BE2C (cell line): Measurements from ENCODE around the gene GPR32.
A peak's percentile ranks its signal among the peaks of the same experiment; 100 is the strongest.

Source experiments
- DNase-seq: peaks from one replicate; pipeline ENCODE4 v3.0.0-alpha.2; 2020
- H3K27me3 ChIP-seq: fragments of 250-450 bp; sonication (Bioruptor Pico); 2 replicates; pipeline ENCODE4 v1.5.1; 2020; ENCODE audit warnings: mild to moderate bottlenecking
- H3K36me3 ChIP-seq: fragments of 250-450 bp; sonication (Bioruptor Pico); 2 replicates; pipeline ENCODE4 v1.5.1; 2020; ENCODE audit warnings: mild to moderate bottlenecking
- H3K4me1 ChIP-seq: fragments of 250-450 bp; sonication (Bioruptor Pico); 2 replicates; pipeline ENCODE4 v1.5.1; 2020
- H3K4me3 ChIP-seq: 2 replicates; pipeline ENCODE4 v1.5.1; 2011; ENCODE audit warnings: low read depth, low read length
- H3K9me3 ChIP-seq: fragments of 250-450 bp; sonication (Bioruptor Pico); 2 replicates; pipeline ENCODE4 v1.5.1; 2020
- CTCF ChIP-seq: IDR thresholded peaks from 2 replicates; pipeline ENCODE4 v1.5.1; 2012; ENCODE audit warnings: mild to moderate bottlenecking, low read depth, low read length

GPR32 gene

DNA sequence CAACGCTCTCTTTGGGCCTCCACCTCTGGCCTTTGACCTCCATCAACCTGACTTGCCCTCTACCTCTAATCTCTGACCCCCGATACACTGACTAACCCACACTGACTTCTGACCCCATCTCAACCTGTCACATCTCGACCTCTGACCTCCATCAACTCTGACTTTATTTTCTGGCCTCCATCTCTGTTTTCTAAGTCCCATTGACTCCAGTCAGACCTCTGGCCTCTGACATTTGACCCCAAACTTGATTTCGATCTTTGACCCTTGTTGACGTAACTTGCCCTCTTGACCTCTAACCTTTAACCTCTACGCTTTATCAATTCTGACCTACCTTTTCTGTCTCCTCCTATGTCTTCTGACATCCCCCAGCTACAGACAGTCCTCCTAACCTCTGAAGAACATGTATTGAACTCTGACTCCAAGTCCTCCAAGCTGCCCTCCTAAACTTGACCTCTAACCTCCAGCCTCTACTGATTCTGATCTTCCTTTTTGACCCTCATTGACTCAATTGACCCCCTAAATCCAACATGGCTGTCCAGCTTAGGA, 20.7 kb downstream of the GPR32 start:
- TF ChIP-seq CTCF: no peak
- no peak for DNase-seq
- H3K9me3 ChIP-seq: no peaks in the 10 kb centered on the region
- no peak overlapping the region for H3K4me3 ChIP-seq
- no peaks in the 10 kb centered on the region for H3K27me3 ChIP-seq
- peaks cover 7% of the 10 kb centered on the region for H3K4me1 ChIP-seq
- H3K36me3 ChIP-seq: peaks cover 7% of the 10 kb centered on the region

DNA sequence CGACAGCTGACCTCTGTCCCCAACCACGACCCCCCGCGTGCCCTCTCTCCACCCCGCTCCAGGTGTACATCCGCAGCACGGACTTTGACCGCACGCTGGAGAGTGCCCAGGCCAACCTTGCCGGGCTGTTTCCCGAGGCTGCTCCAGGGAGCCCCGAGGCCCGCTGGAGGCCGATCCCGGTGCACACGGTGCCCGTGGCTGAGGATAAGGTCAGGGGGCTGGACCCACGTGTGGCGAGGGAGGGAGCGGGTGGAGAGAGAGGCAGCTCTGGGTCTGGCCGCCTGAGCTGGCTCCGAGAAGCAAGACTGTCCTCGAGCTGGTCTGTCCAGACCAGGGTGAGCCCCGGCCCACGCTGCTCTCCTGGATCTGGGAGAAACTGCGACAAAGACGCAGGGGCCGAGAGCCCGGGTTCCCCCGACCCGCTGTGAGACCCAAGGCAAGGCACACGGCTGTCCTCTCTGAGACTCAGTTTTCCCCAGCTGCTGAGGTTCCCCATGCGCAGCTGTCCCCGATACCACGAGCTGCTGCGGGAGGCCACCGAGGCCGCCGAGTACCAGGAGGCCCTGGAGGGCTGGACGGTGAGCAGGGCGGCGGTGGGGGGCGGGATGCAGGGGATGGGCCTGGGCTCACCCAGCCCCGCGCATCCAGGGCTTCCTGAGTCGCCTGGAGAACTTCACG, 21.5 kb downstream of the GPR32 start:
- peaks cover 9% of the 10 kb centered on the region for H3K36me3 ChIP-seq
- no peaks in the 10 kb centered on the region for H3K27me3 ChIP-seq
- no peak overlapping the region for H3K4me3 ChIP-seq
- H3K4me1 ChIP-seq: peaks cover 7% of the 10 kb centered on the region
- no peaks in the 10 kb centered on the region for H3K9me3 ChIP-seq
- TF ChIP-seq CTCF: no peak
- no peak for DNase-seq

DNA sequence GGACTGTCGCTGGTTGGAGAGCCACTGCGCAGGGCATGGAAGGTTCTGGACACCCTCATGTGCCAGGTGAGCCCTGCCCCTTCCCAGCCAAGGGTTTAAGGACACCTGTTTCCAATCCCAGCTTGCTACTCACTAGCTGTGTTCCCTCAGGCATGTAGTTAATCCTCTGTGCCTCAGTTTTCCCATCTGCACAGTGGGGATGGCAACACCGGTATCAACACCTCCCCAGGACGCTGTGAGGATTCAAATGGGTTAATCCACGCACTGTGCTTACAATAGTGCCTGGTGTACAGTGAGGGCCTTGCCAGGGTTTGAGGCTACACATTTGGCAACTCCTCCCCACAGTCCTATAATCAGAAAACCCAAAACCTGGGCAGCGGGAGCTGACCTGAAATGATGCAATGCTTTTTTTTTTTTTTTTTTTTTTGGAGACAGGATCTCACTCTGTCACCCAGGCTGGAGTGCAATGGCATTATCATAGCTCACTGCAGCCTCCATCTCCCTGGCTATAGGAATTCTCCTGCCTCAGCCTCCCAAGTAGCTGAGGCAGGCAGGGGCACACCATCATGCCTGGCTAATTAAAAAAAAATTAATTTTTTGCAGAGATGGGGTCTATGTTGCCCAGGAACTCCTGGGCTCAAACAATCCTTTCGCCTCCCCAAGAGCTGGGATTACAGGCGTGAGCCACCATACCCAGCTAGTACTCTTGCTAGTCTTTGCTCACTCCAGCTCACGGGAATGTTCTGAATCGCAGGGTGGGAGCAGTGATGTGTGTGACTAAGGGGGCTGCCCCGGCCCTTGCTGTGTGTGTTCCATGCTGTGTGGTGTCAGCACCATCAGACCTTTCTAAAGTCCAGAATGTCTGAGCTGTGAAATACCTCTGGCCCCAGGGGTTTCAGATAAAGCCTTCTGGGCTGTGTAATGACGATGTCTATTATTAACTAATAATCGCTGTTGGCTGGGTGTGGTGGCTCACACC, 22.3 kb downstream of the GPR32 start:
- Histone ChIP-seq H3K9me3 (no peaks in the 10 kb centered on the region), H3K4me1 (peaks cover 7% of the 10 kb centered on the region), H3K4me3 (no peak overlapping the region), H3K27me3 (no peaks in the 10 kb centered on the region), H3K36me3 (peaks cover 17% of the 10 kb centered on the region)
- no peak for DNase-seq
- no peak for TF ChIP-seq CTCF

GRCh38 chr19:50793558-50794065, 23.3 kb downstream of the GPR32 start:
- Histone ChIP-seq H3K36me3 (peaks cover 28% of the 10 kb centered on the region), H3K27me3 (no peaks in the 10 kb centered on the region), H3K4me1 (peaks cover 7% of the 10 kb centered on the region), H3K4me3 (no peak overlapping the region), H3K9me3 (no peaks in the 10 kb centered on the region)
- TF ChIP-seq CTCF: no peak
- no peak for DNase-seq

DNA sequence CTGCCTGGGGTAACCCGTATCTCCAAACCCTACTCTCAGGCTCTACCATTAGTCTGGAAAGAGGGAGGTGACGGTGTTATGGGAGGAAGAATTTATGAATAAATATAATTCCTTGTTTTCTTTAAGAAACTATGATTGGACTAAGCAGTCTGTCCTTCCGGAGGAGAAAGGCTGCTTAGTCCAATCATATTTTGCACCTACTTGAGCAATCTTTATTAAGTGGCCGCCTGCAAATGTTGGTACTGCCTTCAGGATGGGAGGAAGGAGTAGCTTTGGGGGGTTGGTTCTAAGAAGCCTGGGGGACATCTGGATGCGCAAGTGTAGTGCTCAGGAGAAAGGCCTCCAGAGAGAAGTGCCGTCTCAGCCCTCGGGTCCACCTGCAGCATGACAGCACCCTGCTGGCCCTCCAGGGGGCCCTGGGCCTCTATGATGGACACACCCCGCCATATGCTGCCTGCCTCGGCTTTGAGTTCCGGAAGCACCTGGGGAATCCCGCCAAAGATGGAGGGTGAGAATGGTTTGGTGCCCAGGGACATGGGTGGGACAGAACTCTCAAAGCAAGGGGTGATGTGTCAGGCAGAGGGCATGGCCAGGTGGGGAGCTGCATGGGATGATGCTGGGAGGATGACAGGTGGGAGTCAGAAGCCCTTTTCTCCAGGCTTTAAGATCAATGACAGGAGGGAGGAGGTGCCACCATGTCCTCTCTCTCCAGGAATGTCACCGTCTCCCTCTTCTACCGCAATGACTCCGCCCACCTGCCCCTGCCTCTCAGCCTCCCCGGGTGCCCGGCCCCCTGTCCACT, 24.0 kb downstream of the GPR32 start:
- Histone ChIP-seq H3K36me3 (peaks cover 34% of the 10 kb centered on the region), H3K4me1 (peaks cover 9% of the 10 kb centered on the region), H3K9me3 (no peaks in the 10 kb centered on the region), H3K4me3 (no peak overlapping the region), H3K27me3 (no peaks in the 10 kb centered on the region)
- peak; percentile 66 for DNase-seq
- peak; percentile 40; the same call in 1 of the 2 replicates for TF ChIP-seq CTCF
